ENCODE data around the gene C10orf67.
"Not testable (repeated sequence)": the region's sequence is repeated elsewhere in the genome, so short reads cannot be mapped to it uniquely, and the experiment has no call there.

C10orf67 gene

GRCh38 chr10:23263441-23264164 is 81.0 kb downstream of the C10orf67 start:
- no peak for DNase-seq

GRCh38 chr10:23262928-23263327 is 81.7 kb downstream of the C10orf67 start:
- DNase-seq, result no peak

- no peak for DNase-seq
Measured at GRCh38 chr10:23258516-23258915, 86.1 kb downstream of the C10orf67 start.

GRCh38 chr10:23253780-23254179 is 90.8 kb downstream of the C10orf67 start:
- DNase-seq, result no peak

GRCh38 chr10:23252859-23253258 is 91.7 kb downstream of the C10orf67 start:
- DNase-seq, result not testable (repeated sequence)

- DNase-seq, result not testable (repeated sequence)
Measured at GRCh38 chr10:23241779-23242178, 102.8 kb downstream of the C10orf67 start.

GRCh38 chr10:23238015-23238414 is 106.6 kb downstream of the C10orf67 start:
- DNase-seq, result no peak

- DNase-seq, result no peak
Measured at GRCh38 chr10:23230582-23230981, 114.0 kb downstream of the C10orf67 start.

- DNase-seq, result no peak
Measured at GRCh38 chr10:23217471-23217870, 127.1 kb downstream of the C10orf67 start.

- no peak for DNase-seq
Measured at GRCh38 chr10:23205972-23206642, 138.5 kb downstream of the C10orf67 start.

- no peak for DNase-seq
Measured at GRCh38 chr10:23204773-23205172, 139.8 kb downstream of the C10orf67 start.

- DNase-seq, result no peak
Measured at GRCh38 chr10:23203369-23204325, 140.9 kb downstream of the C10orf67 start.

GRCh38 chr10:23202779-23203178 is 141.8 kb downstream of the C10orf67 start:
- DNase-seq, result no peak

GRCh38 chr10:23201837-23202236 is 142.8 kb downstream of the C10orf67 start:
- no peak for DNase-seq

- no peak for DNase-seq
Measured at GRCh38 chr10:23200997-23201652, 143.5 kb downstream of the C10orf67 start.

- no peak for DNase-seq
Measured at GRCh38 chr10:23200586-23200985, 144.0 kb downstream of the C10orf67 start.

- DNase-seq, result no peak
Measured at GRCh38 chr10:23199768-23200511, 144.7 kb downstream of the C10orf67 start.

- DNase-seq, result no peak
Measured at GRCh38 chr10:23198940-23199767, 145.4 kb downstream of the C10orf67 start.

- DNase-seq, result no peak
Measured at GRCh38 chr10:23198610-23198939, 146.0 kb downstream of the C10orf67 start.

GRCh38 chr10:23197416-23197861 is 147.2 kb downstream of the C10orf67 start:
- no peak for DNase-seq

- no peak for DNase-seq
Measured at GRCh38 chr10:23196915-23197314, 147.7 kb downstream of the C10orf67 start.

Data from CD4-positive, alpha-beta T cell treated with Interleukin-4 for 4 hours (primary cell).